H1 (cell line): ENCODE data around the gene TEDC1.
A peak's percentile ranks its signal among the peaks of the same experiment; 100 is the strongest.

ENCODE experiments used
- ASH2L ChIP-seq: fragments of 200-600, 300-600 bp; sonication (generic); IDR thresholded peaks from one replicate; pipeline ENCODE4 v1.7.1; 2017; ENCODE audit warnings: low read length
- EP300 ChIP-seq, 2 experiments: IDR thresholded peaks; 1 replicate in 1 of 2; 2 replicates in 1 of 2; pipeline ENCODE4 v1.6.1; 2011 to 2012; ENCODE audit warnings: low read depth in 2 of 2, low read length in 2 of 2, mild to moderate bottlenecking in 2 of 2, borderline replicate concordance in 1 of 2, inconsistent platforms in 1 of 2, moderate library complexity in 1 of 2
- POLR2A ChIP-seq, 2 experiments: IDR thresholded peaks; 1 replicate in 1 of 2; 2 replicates in 1 of 2; pipeline ENCODE4 v1.6.1; 2011; ENCODE audit warnings: low read depth in 2 of 2, low read length in 2 of 2, mild to moderate bottlenecking in 2 of 2; ENCODE audit errors: control extremely low read depth in 1 of 2
- TF ChIP-seq, protein P1 (sequence below), 3 experiments: IDR thresholded peaks; 1 replicate in 2 of 3; 2 replicates in 1 of 3; pipeline versions ENCODE4 v1.5.1 to v1.6.1; 2011; ENCODE audit warnings: low read length in 3 of 3, mild to moderate bottlenecking in 3 of 3, inconsistent platforms in 2 of 3, low read depth in 1 of 3, moderate library complexity in 1 of 3; ENCODE audit not compliant: insufficient read depth in 1 of 3; ENCODE audit errors: control extremely low read depth in 1 of 3

DNA sequence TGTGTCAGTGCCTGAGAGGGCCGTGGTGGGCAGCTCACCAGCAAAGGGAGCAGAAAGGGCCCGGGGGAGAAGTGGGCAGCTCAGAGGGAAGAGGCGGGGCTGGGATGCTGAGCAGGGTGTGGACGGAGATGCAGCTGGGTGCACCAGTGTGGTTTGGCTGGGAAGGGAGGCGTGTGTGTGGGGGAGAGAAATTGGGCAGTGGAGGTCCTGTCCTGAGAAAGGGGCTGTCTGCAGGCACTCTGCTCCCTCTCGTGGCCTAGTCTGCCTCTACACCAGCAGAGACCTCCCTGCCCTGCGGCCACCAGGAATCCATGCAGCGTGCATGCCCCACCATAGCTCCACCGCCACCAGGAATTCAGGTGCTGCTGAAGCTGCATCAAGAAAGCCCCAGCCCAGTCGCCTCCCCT, 41.7 kb downstream of the TEDC1 start:
- no peak for TF ChIP-seq ASH2L
- TF ChIP-seq, protein P1, sequence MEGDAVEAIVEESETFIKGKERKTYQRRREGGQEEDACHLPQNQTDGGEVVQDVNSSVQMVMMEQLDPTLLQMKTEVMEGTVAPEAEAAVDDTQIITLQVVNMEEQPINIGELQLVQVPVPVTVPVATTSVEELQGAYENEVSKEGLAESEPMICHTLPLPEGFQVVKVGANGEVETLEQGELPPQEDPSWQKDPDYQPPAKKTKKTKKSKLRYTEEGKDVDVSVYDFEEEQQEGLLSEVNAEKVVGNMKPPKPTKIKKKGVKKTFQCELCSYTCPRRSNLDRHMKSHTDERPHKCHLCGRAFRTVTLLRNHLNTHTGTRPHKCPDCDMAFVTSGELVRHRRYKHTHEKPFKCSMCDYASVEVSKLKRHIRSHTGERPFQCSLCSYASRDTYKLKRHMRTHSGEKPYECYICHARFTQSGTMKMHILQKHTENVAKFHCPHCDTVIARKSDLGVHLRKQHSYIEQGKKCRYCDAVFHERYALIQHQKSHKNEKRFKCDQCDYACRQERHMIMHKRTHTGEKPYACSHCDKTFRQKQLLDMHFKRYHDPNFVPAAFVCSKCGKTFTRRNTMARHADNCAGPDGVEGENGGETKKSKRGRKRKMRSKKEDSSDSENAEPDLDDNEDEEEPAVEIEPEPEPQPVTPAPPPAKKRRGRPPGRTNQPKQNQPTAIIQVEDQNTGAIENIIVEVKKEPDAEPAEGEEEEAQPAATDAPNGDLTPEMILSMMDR (IDR thresholded peaks at IDR 0.05; ENCODE audit: control extremely low read depth in 1 of 3, insufficient read depth in 1 of 3, low read depth in 1 of 3, low read length in 3 of 3) = peak in 1 of 3 experiments; percentile 23; a peak in 1 of 4 replicates
- no peak for TF ChIP-seq EP300 (IDR thresholded peaks at IDR 0.05; ENCODE audit: borderline replicate concordance in 1 of 2, low read depth in 2 of 2, low read length in 2 of 2)
- TF ChIP-seq POLR2A (IDR thresholded peaks at IDR 0.05; ENCODE audit: control extremely low read depth in 1 of 2, low read depth in 2 of 2, low read length in 2 of 2) = no peak
